Measurements from ENCODE around the gene CCSER1.
"Not testable (repeated sequence)": the region's sequence is repeated elsewhere in the genome, so short reads cannot be mapped to it uniquely, and the experiment has no call there.

The CCSER1 gene

DNA sequence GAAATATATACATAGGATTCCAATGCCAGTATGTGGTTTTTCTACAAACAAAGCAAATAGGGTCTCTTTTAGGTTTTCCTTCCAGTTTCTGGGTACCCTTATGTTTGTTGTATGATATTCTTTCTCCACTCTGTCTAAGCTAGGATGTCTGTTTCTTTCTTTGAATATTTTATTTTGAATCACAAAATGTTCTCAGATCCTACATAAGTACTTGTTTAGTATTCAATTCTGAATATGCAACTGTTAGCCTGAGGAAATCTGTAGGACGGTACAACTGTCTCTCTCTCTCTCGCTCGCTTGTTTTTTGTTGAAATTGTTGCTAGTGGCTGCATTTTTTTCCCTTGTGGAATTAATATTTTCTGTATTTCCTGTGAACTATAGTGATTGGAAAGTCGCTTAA lies 163.2 kb downstream of the CCSER1 start:
- DNase-seq = no peak

GRCh38 chr4:90292438-90292837 lies 165.2 kb downstream of the CCSER1 start:
- DNase-seq = no peak

GRCh38 chr4:90293320-90293719 lies 166.1 kb downstream of the CCSER1 start:
- no peak for DNase-seq

DNA sequence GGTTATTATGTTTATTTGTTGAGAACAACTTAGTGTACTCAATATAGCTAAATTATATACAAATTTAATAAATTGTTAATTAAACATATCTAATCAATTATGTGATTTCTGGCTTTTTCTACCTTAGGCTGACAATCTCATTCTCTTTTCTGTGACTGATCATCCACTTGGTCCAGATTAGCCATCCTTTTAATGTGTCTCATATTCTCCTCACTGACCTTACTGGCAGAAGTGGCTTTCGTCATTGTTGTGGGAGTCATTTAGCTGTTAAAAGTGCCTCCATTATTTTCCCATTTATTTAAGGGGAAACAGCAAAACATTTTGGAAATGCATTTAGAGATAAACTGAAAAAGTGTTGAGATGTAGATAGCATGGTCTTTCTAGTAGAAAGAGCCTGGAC lies 172.2 kb downstream of the CCSER1 start:
- no peak for DNase-seq

DNA sequence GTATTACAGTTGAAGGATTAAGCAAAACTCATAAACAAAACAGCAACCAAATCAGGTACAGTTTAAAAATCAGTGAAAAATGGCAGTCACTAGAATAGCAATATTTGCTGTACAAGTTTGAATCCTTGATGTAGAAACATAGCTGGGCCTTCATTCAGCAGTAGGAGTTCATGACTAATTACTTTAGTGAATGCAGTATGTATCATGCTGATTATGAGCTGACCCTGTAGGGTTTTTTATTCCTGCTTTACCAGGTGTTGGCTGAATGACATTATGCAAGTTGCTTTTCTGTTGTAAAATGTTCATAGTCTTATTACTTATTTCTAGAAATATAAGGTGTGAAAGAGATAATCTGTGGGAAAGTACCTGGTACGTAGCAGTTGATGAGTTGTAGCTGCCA lies 179.6 kb downstream of the CCSER1 start:
- no peak for DNase-seq

DNA sequence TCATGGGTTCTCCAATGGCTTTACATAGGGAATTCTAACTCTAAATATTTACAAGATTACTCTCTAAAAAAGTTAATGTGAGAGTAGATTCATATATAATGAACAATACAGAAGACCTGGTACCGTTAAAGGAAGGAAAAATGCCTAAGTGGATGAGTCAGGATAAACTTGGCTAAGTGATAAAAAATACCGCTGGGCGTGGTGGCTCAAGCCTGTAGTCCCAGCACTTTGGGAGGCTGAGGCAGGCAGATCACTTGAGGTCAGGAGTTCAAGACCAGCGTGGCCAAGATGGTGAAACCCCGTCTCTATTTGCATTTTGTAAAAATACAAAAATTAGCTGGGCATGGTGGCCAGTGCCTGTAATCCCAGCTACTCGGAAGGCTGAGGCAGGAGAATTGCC lies 189.9 kb downstream of the CCSER1 start:
- not testable (repeated sequence) for DNase-seq

DNA sequence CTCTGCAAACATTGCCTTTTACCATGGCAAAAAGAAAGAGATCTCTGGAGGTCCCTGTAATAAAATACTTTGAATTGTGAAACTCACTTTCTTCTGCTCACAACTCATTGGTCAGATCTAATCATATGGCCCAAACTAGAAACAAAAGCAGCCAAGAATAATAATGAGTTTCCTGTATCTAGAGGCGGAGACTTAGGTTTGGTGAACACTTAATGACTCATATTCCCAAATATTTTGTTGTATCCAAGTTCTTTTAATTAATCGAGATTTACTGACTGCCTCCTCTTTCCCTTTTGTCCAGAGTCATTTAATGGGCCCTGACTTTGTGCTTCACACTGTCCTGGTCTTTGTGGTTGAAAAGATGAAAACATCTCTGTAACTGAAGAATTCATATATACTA lies 190.6 kb downstream of the CCSER1 start:
- no peak for DNase-seq

- no peak for DNase-seq
Measured at GRCh38 chr4:90318193-90318592, 191.0 kb downstream of the CCSER1 start.

DNA sequence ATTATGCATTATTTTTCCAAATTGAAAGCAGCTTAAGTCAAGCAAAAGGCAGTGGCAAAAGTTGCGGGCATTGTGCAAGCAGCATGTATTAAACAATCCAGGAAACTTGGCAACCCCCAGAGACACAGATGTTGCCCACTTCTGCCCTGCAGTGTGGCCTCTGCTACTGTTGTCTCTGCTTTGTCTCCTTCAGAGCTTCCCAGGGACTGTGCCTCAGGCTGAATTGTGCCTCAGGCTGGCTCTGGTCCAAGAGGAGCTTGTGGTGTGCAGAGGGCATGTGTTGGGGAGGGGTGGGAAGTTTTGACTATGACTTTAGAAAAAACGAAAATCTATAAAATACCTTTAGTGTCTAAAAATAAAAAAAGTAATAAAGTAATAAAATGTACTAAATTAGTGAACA lies 201.4 kb downstream of the CCSER1 start:
- DNase-seq = peak in 11 of 51 donors; percentile 1 to 24 (median 5)

DNA sequence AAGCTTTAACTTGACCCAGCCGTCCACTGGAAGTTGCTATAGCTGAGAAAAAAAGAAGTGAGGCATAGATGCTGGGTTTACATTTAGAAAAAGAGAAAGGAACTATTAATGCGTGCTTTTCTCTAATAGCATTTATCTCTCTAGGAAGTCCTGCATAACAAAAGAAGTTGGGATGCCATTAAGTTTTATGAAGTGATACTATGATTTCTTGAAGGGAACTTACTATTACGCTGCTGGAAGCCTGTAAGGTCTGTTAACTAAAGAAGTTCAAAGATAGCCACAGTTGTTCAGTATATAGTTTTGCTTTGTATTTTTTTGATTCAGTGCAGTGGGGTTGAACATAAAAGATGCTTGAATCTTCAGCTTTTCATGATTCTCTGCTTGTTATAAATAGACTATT lies 203.4 kb downstream of the CCSER1 start:
- DNase-seq = no peak

DNA sequence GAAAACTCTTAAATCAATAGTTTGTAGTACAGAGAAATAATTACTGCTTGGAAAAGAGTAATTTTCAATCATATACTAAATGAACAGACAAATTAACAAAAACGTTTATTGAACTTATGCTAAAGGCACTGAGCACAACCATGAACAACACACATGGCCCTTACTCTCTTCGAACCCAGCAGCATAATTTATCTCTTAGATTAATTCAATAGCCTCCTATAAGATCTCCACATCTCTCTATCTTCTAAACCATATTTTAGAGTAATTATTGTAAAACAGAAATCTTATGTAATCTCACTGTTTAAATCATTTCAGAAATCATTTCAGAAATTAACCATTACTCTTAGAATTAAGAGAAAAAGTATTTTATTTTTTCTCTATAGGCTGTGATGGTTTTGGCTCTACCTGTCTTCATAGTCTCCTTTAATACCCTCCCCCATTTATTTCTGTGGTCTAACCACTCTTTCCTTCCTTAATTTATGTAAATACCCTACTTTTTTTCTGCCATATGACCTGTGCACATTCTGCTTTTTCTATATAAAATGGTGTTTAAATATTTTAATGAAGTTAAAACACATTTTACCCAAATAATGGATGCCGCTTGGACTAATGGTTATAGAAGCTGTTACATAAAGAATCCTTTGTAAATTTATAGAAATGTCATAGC lies 218.5 kb downstream of the CCSER1 start:
- DNase-seq = no peak

GRCh38 chr4:90349636-90350035 lies 222.4 kb downstream of the CCSER1 start:
- DNase-seq = no peak

GRCh38 chr4:90357117-90357710 lies 230.0 kb downstream of the CCSER1 start:
- DNase-seq = peak in 1 of 51 donors; percentile 11

GRCh38 chr4:90375081-90375480 lies 247.9 kb downstream of the CCSER1 start:
- DNase-seq = no peak

- no peak for DNase-seq
Measured at GRCh38 chr4:90393215-90393614, 266.0 kb downstream of the CCSER1 start.

- no peak for DNase-seq
Measured at GRCh38 chr4:90403781-90404180, 276.6 kb downstream of the CCSER1 start.

- not testable (repeated sequence) for DNase-seq
Measured at GRCh38 chr4:90407897-90408296, 280.7 kb downstream of the CCSER1 start.

- DNase-seq = not testable (repeated sequence)
Measured at GRCh38 chr4:90412786-90413185, 285.6 kb downstream of the CCSER1 start.

DNA sequence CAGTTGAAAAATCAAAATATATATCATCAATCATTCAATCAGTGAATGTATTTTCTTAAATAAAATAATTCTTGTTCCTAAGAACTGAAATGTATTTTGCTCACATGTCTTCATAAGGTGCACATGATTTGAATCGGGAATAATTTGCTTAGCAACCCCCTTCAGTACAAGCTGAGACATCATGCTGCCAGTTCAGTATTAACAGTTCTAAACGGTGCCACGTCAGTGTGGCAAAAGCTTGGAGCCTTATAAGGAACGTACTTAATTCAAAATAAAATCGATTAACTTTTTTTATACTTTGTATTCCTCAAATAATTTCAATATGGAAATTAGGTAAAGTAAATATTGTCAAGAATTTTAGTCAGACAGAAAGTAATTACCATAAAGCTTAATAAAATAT lies 287.9 kb downstream of the CCSER1 start:
- DNase-seq = no peak

DNA sequence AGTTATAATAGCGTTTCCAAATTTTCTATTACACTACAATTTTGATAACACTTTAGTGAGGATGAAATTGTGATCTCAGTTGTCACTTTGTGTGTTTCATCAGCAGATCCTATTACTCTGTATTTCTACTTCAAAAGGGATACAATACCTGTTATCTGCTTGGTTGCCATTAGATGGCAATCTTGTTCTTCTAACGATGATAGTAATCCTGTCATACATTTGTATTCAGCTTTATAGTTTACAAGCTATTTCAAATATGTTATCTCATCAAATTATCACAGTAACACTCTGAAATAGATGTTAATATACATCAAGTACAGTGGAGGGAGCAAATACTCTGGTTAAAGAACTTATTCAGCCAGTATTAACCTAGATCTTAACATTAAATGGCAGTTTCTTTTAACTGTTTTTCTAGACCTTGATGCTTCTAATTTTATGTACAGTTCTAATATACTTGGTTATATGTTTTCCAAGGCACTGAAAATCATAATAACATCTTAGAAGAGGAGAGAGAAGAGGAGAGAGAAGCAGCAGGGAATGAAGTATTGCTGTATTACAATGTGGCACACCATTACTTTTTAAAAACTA lies 292.0 kb downstream of the CCSER1 start:
- peak in 2 of 51 donors; percentile 1 to 31 for DNase-seq

DNA sequence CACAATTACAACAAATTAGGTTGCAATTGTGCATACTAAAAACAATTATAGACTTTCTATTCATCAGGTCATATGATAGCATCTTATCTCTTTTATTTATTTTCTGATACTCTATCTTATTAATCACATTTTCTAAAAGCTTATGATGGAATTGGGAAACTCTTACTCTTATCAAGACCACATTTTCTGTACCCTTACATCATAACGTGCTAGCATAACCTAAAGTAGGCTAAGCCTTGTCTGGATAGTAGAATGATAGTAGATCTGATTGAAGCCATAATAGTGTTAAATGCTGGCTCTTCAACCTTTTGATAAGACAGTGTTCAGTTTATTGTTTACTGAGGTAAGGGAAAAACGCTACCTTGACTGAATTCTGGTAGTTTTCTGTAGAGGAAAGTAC lies 294.0 kb downstream of the CCSER1 start:
- DNase-seq = no peak

DNA sequence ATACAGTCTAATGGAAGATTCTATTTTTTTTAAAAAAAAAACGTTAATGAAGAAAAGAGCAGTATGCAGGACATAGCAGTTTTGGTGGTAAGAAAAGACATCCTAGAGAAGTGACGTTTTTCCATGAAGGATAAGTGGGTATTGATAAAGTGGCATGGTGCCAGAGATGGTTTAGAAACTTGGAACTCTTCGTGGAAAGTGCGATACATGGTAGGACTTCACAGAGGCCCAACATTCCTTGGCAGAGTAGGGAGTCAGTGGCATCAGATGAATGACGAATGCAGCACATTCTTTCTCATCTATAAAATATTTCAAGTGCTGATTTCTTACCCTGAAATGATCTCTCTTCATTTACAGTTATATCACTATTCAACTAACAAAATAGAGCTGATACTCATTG lies 298.7 kb downstream of the CCSER1 start:
- DNase-seq = no peak

DNA sequence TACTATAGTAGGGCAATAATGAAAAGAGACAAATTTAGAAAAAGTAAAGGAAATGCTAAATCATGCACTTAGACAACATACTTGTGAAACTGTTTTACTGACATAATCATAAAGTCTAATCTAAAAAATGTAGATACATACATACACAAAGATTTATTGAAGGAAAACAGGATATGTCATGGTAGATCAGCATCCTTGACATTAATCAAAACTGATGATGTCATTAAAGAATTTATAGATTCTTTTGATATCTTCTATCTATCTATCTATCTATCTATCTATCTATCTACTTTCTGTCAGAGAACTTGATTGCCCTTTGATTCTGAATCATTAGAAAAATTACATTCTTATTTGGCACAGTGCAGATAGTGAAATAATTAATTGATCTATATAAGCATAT lies 311.3 kb downstream of the CCSER1 start:
- DNase-seq = no peak

All from hypothalamus (tissue), 51 donors.